ENCODE results near the gene ACOX1.
A peak's percentile ranks its signal among the peaks of the same experiment; 100 is the strongest.

Gene ACOX1

GRCh38 chr17:75933808-75934207 lies 45.2 kb downstream of the ACOX1 start:
- Histone ChIP-seq H3K27me3 (ENCODE audit: control insufficient read depth in 3 of 3, insufficient read depth in 3 of 3, low read depth in 1 of 3, low read length in 3 of 3) (peaks cover 0 to 3% (median 0%) of the 10 kb centered on the region in 3 experiments), H3K14ac (ENCODE audit: low read length) (no peak overlapping the region), H3K9me3 (replicated peaks in 1 of 2; ENCODE audit: control insufficient read depth in 2 of 2, insufficient read depth in 1 of 2, low read depth in 1 of 2, low read length in 2 of 2) (no peaks in the 10 kb centered on the region), H4K91ac (ENCODE audit: low read depth, low read length, poor library complexity) (no peak overlapping the region), H3K4me2 (ENCODE audit: insufficient read depth, low read length, poor library complexity, severe bottlenecking) (no peak overlapping the region), H2BK12ac (ENCODE audit: low read length) (no peak overlapping the region), H3K27ac (replicated peaks; ENCODE audit: low read length) (no peak overlapping the region), H2BK120ac (ENCODE audit: low read depth, low read length) (no peak overlapping the region), H3K9ac (ENCODE audit: low read depth, low read length, poor library complexity) (no peak overlapping the region), H3K4me1 (ENCODE audit: control insufficient read depth in 2 of 2, insufficient read depth in 1 of 2, low read depth in 1 of 2, low read length in 2 of 2) (no peaks in the 10 kb centered on the region), H3K4me3 (ENCODE audit: low read length in 2 of 2) (no peak overlapping the region), H3K79me1 (ENCODE audit: low read depth, low read length) (no peaks in the 10 kb centered on the region), H3K23ac (ENCODE audit: low read depth, low read length, poor library complexity) (no peak overlapping the region), H3K18ac (ENCODE audit: low read length) (no peak overlapping the region), H2AK5ac (ENCODE audit: low read depth, low read length) (no peak overlapping the region), H3K4ac (ENCODE audit: low read length) (no peak overlapping the region), H2BK15ac (ENCODE audit: low read length) (no peak overlapping the region), H2BK5ac (ENCODE audit: low read length) (no peak overlapping the region), H3K36me3 (replicated peaks in 1 of 2; ENCODE audit: control insufficient read depth in 2 of 2, insufficient read depth in 2 of 2, low read length in 2 of 2) (peaks cover 0 to 9% of the 10 kb centered on the region in 2 donors), H2AFZ (ENCODE audit: low read length) (no peak overlapping the region), H4K8ac (ENCODE audit: low read depth, low read length) (no peak overlapping the region)
- DNase-seq (ENCODE audit: low spot score): no peak
- no CpG with 5 or more reads among the region's 4 CpGs for WGBS, 2 donors (ENCODE audit: extremely low coverage in 2 of 2, insufficient read length in 2 of 2, insufficient replicate concordance in 1 of 2)

GRCh38 chr17:75932852-75933251 lies 46.1 kb downstream of the ACOX1 start:
- H2AK5ac ChIP-seq (ENCODE audit: low read depth, low read length): no peak overlapping the region
- H3K4me2 ChIP-seq (ENCODE audit: insufficient read depth, low read length, poor library complexity, severe bottlenecking): no peak overlapping the region
- DNase-seq (ENCODE audit: low spot score): no peak
- no peaks in the 10 kb centered on the region for H3K27me3 ChIP-seq (ENCODE audit: control insufficient read depth in 3 of 3, insufficient read depth in 3 of 3, low read depth in 1 of 3, low read length in 3 of 3)
- H3K9me3 ChIP-seq (replicated peaks in 1 of 2; ENCODE audit: control insufficient read depth in 2 of 2, insufficient read depth in 1 of 2, low read depth in 1 of 2, low read length in 2 of 2): no peaks in the 10 kb centered on the region
- no peak overlapping the region for H2BK15ac ChIP-seq (ENCODE audit: low read length)
- H3K4ac ChIP-seq (ENCODE audit: low read length): no peak overlapping the region
- H4K8ac ChIP-seq (ENCODE audit: low read depth, low read length): no peak overlapping the region
- H3K4me3 ChIP-seq (ENCODE audit: low read length in 2 of 2): no peak overlapping the region
- no peak overlapping the region for H3K27ac ChIP-seq (replicated peaks; ENCODE audit: low read length)
- no peak overlapping the region for H3K9ac ChIP-seq (ENCODE audit: low read depth, low read length, poor library complexity)
- H4K91ac ChIP-seq (ENCODE audit: low read depth, low read length, poor library complexity): no peak overlapping the region
- H3K14ac ChIP-seq (ENCODE audit: low read length): no peak overlapping the region
- WGBS, 2 donors (ENCODE audit: extremely low coverage in 2 of 2, insufficient read length in 2 of 2, insufficient replicate concordance in 1 of 2): no CpG with 5 or more reads among the region's 5 CpGs
- H3K23ac ChIP-seq (ENCODE audit: low read depth, low read length, poor library complexity): no peak overlapping the region
- no peak overlapping the region for H2BK5ac ChIP-seq (ENCODE audit: low read length)
- no peak overlapping the region for H2BK120ac ChIP-seq (ENCODE audit: low read depth, low read length)
- H3K79me1 ChIP-seq (ENCODE audit: low read depth, low read length): no peaks in the 10 kb centered on the region
- no peak overlapping the region for H2BK12ac ChIP-seq (ENCODE audit: low read length)
- no peak overlapping the region for H3K18ac ChIP-seq (ENCODE audit: low read length)
- H2AFZ ChIP-seq (ENCODE audit: low read length): no peak overlapping the region
- peaks cover under 1 to 10% of the 10 kb centered on the region in 2 donors for H3K36me3 ChIP-seq (replicated peaks in 1 of 2; ENCODE audit: control insufficient read depth in 2 of 2, insufficient read depth in 2 of 2, low read length in 2 of 2)
- no peaks in the 10 kb centered on the region for H3K4me1 ChIP-seq (ENCODE audit: control insufficient read depth in 2 of 2, insufficient read depth in 1 of 2, low read depth in 1 of 2, low read length in 2 of 2)

GRCh38 chr17:75931062-75931461 lies 47.9 kb downstream of the ACOX1 start:
- Histone ChIP-seq H3K4me1 (ENCODE audit: control insufficient read depth in 2 of 2, insufficient read depth in 1 of 2, low read depth in 1 of 2, low read length in 2 of 2) (no peaks in the 10 kb centered on the region), H3K4ac (ENCODE audit: low read length) (no peak overlapping the region), H2BK12ac (ENCODE audit: low read length) (no peak overlapping the region), H3K14ac (ENCODE audit: low read length) (no peak overlapping the region), H2BK120ac (ENCODE audit: low read depth, low read length) (no peak overlapping the region), H4K91ac (ENCODE audit: low read depth, low read length, poor library complexity) (no peak overlapping the region), H3K9me3 (replicated peaks in 1 of 2; ENCODE audit: control insufficient read depth in 2 of 2, insufficient read depth in 1 of 2, low read depth in 1 of 2, low read length in 2 of 2) (no peaks in the 10 kb centered on the region), H3K18ac (ENCODE audit: low read length) (no peak overlapping the region), H2BK15ac (ENCODE audit: low read length) (no peak overlapping the region), H4K8ac (ENCODE audit: low read depth, low read length) (no peak overlapping the region), H3K23ac (ENCODE audit: low read depth, low read length, poor library complexity) (no peak overlapping the region), H2AK5ac (ENCODE audit: low read depth, low read length) (no peak overlapping the region), H3K27me3 (ENCODE audit: control insufficient read depth in 3 of 3, insufficient read depth in 3 of 3, low read depth in 1 of 3, low read length in 3 of 3) (no peaks in the 10 kb centered on the region), H2BK5ac (ENCODE audit: low read length) (no peak overlapping the region), H2AFZ (ENCODE audit: low read length) (no peak overlapping the region), H3K4me3 (ENCODE audit: low read length in 2 of 2) (no peak overlapping the region), H3K9ac (ENCODE audit: low read depth, low read length, poor library complexity) (no peak overlapping the region), H3K27ac (replicated peaks; ENCODE audit: low read length) (no peak overlapping the region), H3K79me1 (ENCODE audit: low read depth, low read length) (no peaks in the 10 kb centered on the region), H3K4me2 (ENCODE audit: insufficient read depth, low read length, poor library complexity, severe bottlenecking) (no peak overlapping the region), H3K36me3 (replicated peaks in 1 of 2; ENCODE audit: control insufficient read depth in 2 of 2, insufficient read depth in 2 of 2, low read length in 2 of 2) (peaks cover 12 to 24% of the 10 kb centered on the region in 2 donors)
- no peak for DNase-seq (ENCODE audit: low spot score)
- WGBS, 2 donors (ENCODE audit: extremely low coverage in 2 of 2, insufficient read length in 2 of 2, insufficient replicate concordance in 1 of 2): no CpG with 5 or more reads among the region's 4 CpGs

GRCh38 chr17:75927286-75927922 lies 51.6 kb downstream of the ACOX1 start:
- H2BK5ac ChIP-seq (ENCODE audit: low read length): peak overlapping the region; percentile 49
- H3K27me3 ChIP-seq (ENCODE audit: control insufficient read depth in 3 of 3, insufficient read depth in 3 of 3, low read depth in 1 of 3, low read length in 3 of 3): no peaks in the 10 kb centered on the region
- no peak overlapping the region for H3K14ac ChIP-seq (ENCODE audit: low read length)
- H3K79me1 ChIP-seq (ENCODE audit: low read depth, low read length): no peaks in the 10 kb centered on the region
- H2AFZ ChIP-seq (ENCODE audit: low read length): no peak overlapping the region
- whole genome bisulfite sequencing, 2 donors (ENCODE audit: extremely low coverage in 2 of 2, insufficient read length in 2 of 2, insufficient replicate concordance in 1 of 2): no CpG with 5 or more reads among the region's 6 CpGs
- H3K9me3 ChIP-seq (replicated peaks in 1 of 2; ENCODE audit: control insufficient read depth in 2 of 2, insufficient read depth in 1 of 2, low read depth in 1 of 2, low read length in 2 of 2): no peaks in the 10 kb centered on the region
- H3K18ac ChIP-seq (ENCODE audit: low read length): no peak overlapping the region
- no peak overlapping the region for H2AK5ac ChIP-seq (ENCODE audit: low read depth, low read length)
- H3K4me1 ChIP-seq (ENCODE audit: control insufficient read depth in 2 of 2, insufficient read depth in 1 of 2, low read depth in 1 of 2, low read length in 2 of 2): no peaks in the 10 kb centered on the region
- H2BK15ac ChIP-seq (ENCODE audit: low read length): no peak overlapping the region
- no peak overlapping the region for H4K91ac ChIP-seq (ENCODE audit: low read depth, low read length, poor library complexity)
- peaks cover 19 to 52% of the 10 kb centered on the region in 2 donors for H3K36me3 ChIP-seq (replicated peaks in 1 of 2; ENCODE audit: control insufficient read depth in 2 of 2, insufficient read depth in 2 of 2, low read length in 2 of 2)
- peak overlapping the region; percentile 18 for H3K23ac ChIP-seq (ENCODE audit: low read depth, low read length, poor library complexity)
- no peak overlapping the region for H3K4ac ChIP-seq (ENCODE audit: low read length)
- H3K9ac ChIP-seq (ENCODE audit: low read depth, low read length, poor library complexity): no peak overlapping the region
- no peak overlapping the region for H2BK12ac ChIP-seq (ENCODE audit: low read length)
- H4K8ac ChIP-seq (ENCODE audit: low read depth, low read length): no peak overlapping the region
- no peak overlapping the region for H2BK120ac ChIP-seq (ENCODE audit: low read depth, low read length)
- H3K4me2 ChIP-seq (ENCODE audit: insufficient read depth, low read length, poor library complexity, severe bottlenecking): no peak overlapping the region
- H3K27ac ChIP-seq (replicated peaks; ENCODE audit: low read length): no peak overlapping the region
- no peak for DNase-seq (ENCODE audit: low spot score)
- no peak overlapping the region for H3K4me3 ChIP-seq (ENCODE audit: low read length in 2 of 2)
